ENCODE measurements around the gene ALAS1.

- TF ChIP-seq CTCF (IDR thresholded peaks at IDR 0.05 in 2 of 3, conservative IDR thresholded peaks at IDR 0.05 in 1 of 3; ENCODE audit: insufficient read depth in 2 of 3, low read depth in 1 of 3, low read length in 3 of 3) (no peak), BRCA1 (IDR thresholded peaks at IDR 0.05) (no peak), BRCA1 (CRISPR knock-in tag; IDR thresholded peaks at IDR 0.05) (no peak), EZH2 (IDR thresholded peaks at IDR 0.05; ENCODE audit: borderline replicate concordance, low read depth, low read length) (no peak), SMC3 (conservative IDR thresholded peaks at IDR 0.05; ENCODE audit: insufficient read depth, low read depth, low read length) (no peak)
These were observed 64.5 kb downstream of the ALAS1 start for GRCh38 chr3:52262447-52262846.

Data from K562 (cell line).